C4-2B (cell line): ENCODE measurements around the gene COQ4.

Experiments used
- CTCF ChIP-seq: fragments of 450-650 bp; conservative IDR thresholded peaks from 2 replicates; pipeline ENCODE4 v1.5.1; 2017; ENCODE audit warnings: mild to moderate bottlenecking
- ZFX ChIP-seq: fragments of 450-650 bp; IDR thresholded peaks from 2 replicates; pipeline ENCODE4 v1.6.1; 2017

- no peak for TF ChIP-seq CTCF
- TF ChIP-seq ZFX = no peak
Observed at GRCh38 chr9:128382261-128382660, 59.6 kb downstream of the COQ4 start.
